Ascending aorta (tissue), 2 donors: ENCODE results near the gene DNAJC18. TPM values are rescaled to one million over a fixed set of nuclear protein-coding genes. Genes with fewer than 3 reads are reported as not detected.

Experiments
- DNase-seq, 2 donors: peaks; one replicate each; pipeline ENCODE4 v3.0.0-alpha.2; 2019; ENCODE audit warnings: low spot score in 2 of 2
- H3K27ac ChIP-seq, 2 donors: fragments of 200-600 bp; sonication (generic); one replicate each; pipeline ENCODE4 v1.5.1; 2016 to 2017; ENCODE audit warnings: mild to moderate bottlenecking in 1 of 2
- H3K27me3 ChIP-seq: fragments of 200-600 bp; sonication (generic); one replicate; pipeline ENCODE4 v1.5.1; 2017
- H3K36me3 ChIP-seq, 2 donors: fragments of 200-600 bp; sonication (generic); one replicate each; pipeline ENCODE4 v1.5.1; 2016
- H3K4me1 ChIP-seq, 2 donors: fragments of 200-600 bp; sonication (generic); one replicate each; pipeline ENCODE4 v1.5.1; 2016 to 2017; ENCODE audit warnings: mild to moderate bottlenecking in 1 of 2
- H3K4me3 ChIP-seq, 2 donors: fragments of 200-600 bp; sonication (generic); one replicate each; pipeline ENCODE4 v1.5.1; 2016 to 2017; ENCODE audit warnings: mild to moderate bottlenecking in 1 of 2
- H3K9me3 ChIP-seq, 2 donors: fragments of 200-600 bp; sonication (generic); one replicate each; pipeline ENCODE4 v1.5.1; 2016
- intact Hi-C: fragments of 100-400 bp; cut with DNase I; formaldehyde crosslinking; loops from one replicate; pipeline ENCODE4 v1.15.1; 2023
- total RNA-seq: library from RNA; depleted of rRNA; stranded (reverse); fragments of >200 nt; gene quantifications from one replicate; pipeline ENCODE4 v1.1.0, GENCODE V29; 2016
- TF ChIP-seq, protein P1 (sequence below), 3 experiments: fragments of 200-600 bp in 2 of 3; fragments of 450-650 bp in 1 of 3; sonication (generic) in 2 of 3; IDR thresholded peaks; one replicate each; pipeline ENCODE4 v1.5.1; 2016 to 2019; ENCODE audit warnings: antibody characterized with exemption in 3 of 3, mild to moderate bottlenecking in 1 of 3, moderate library complexity in 1 of 3

DNAJC18 gene
- total RNA-seq, 1 donor from 2014 or later: 8.4 TPM

- peaks cover 0 to 8% of the 10 kb centered on the region in 2 donors for H3K36me3 ChIP-seq
- TF ChIP-seq, protein P1, sequence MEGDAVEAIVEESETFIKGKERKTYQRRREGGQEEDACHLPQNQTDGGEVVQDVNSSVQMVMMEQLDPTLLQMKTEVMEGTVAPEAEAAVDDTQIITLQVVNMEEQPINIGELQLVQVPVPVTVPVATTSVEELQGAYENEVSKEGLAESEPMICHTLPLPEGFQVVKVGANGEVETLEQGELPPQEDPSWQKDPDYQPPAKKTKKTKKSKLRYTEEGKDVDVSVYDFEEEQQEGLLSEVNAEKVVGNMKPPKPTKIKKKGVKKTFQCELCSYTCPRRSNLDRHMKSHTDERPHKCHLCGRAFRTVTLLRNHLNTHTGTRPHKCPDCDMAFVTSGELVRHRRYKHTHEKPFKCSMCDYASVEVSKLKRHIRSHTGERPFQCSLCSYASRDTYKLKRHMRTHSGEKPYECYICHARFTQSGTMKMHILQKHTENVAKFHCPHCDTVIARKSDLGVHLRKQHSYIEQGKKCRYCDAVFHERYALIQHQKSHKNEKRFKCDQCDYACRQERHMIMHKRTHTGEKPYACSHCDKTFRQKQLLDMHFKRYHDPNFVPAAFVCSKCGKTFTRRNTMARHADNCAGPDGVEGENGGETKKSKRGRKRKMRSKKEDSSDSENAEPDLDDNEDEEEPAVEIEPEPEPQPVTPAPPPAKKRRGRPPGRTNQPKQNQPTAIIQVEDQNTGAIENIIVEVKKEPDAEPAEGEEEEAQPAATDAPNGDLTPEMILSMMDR (IDR thresholded peaks at IDR 0.05): no peak
- intact Hi-C loops: no loop called here
- peaks cover 0 to 18% of the 10 kb centered on the region in 2 donors for H3K4me1 ChIP-seq
- H3K27me3 ChIP-seq: no peaks in the 10 kb centered on the region
- peak in 1 of 2 donors; percentile 3 for DNase-seq
- H3K9me3 ChIP-seq: no peaks in the 10 kb centered on the region
- no peak overlapping the region for H3K4me3 ChIP-seq
- no peak overlapping the region for H3K27ac ChIP-seq
These were observed 31.1 kb downstream of the DNAJC18 start for GRCh38 chr5:139408191-139408590.

- Histone ChIP-seq H3K36me3 (peaks cover 0 to 2% of the 10 kb centered on the region in 2 donors), H3K27me3 (no peaks in the 10 kb centered on the region), H3K4me3 (no peak overlapping the region), H3K27ac (no peak overlapping the region), H3K9me3 (no peaks in the 10 kb centered on the region), H3K4me1 (peaks cover 0 to 21% of the 10 kb centered on the region in 2 donors)
- TF ChIP-seq, protein P1 (IDR thresholded peaks at IDR 0.05): no peak
- peak in 1 of 2 donors; percentile 38 for DNase-seq
- intact Hi-C loops: no loop called here
These were observed 31.8 kb downstream of the DNAJC18 start for GRCh38 chr5:139407517-139407916.

- peaks cover 0 to 21% of the 10 kb centered on the region in 2 donors for H3K4me1 ChIP-seq
- TF ChIP-seq, protein P1 (IDR thresholded peaks at IDR 0.05): no peak
- H3K9me3 ChIP-seq: no peaks in the 10 kb centered on the region
- no peaks in the 10 kb centered on the region for H3K36me3 ChIP-seq
- intact Hi-C loops: no loop called here
- H3K27ac ChIP-seq: no peak overlapping the region
- no peak overlapping the region for H3K4me3 ChIP-seq
- DNase-seq: peak in 1 of 2 donors; percentile 31
- H3K27me3 ChIP-seq: no peaks in the 10 kb centered on the region
These were observed 32.4 kb downstream of the DNAJC18 start for GRCh38 chr5:139406963-139407362.

- TF ChIP-seq, protein P1 (IDR thresholded peaks at IDR 0.05): no peak
- H3K27me3 ChIP-seq: no peaks in the 10 kb centered on the region
- peak overlapping the region; percentile 88 to 90 for H3K27ac ChIP-seq
- DNase-seq: no peak
- no peaks in the 10 kb centered on the region for H3K36me3 ChIP-seq
- H3K4me3 ChIP-seq: peak overlapping the region; percentile 61 to 62
- intact Hi-C loops: loop anchor here (1.0 to 5.0 kb wide), 5 partner anchors 34 to 862 kb away; partner anchors contain the start of genes DNAJC18, ETF1, MATR3 and PAIP2
- no peaks in the 10 kb centered on the region for H3K9me3 ChIP-seq
- peaks cover 0 to 10% of the 10 kb centered on the region in 2 donors for H3K4me1 ChIP-seq
These were observed 34.9 kb downstream of the DNAJC18 start for GRCh38 chr5:139404484-139404840.

GRCh38 chr5:139403787-139404483 is 35.4 kb downstream of the DNAJC18 start, which contains the start of gene SPATA24:
TSS of gene SPATA24 (minus strand) at chr5:139404089. CDS start at chr5:139404060, 29 bp downstream.
- Histone ChIP-seq H3K27me3 (no peaks in the 10 kb centered on the region), H3K9me3 (no peaks in the 10 kb centered on the region), H3K36me3 (no peaks in the 10 kb centered on the region), H3K4me3 (peak within 1 kb of the TSS; percentile 61 to 62), H3K4me1 (peaks cover 0 to 10% of the 10 kb centered on the region in 2 donors), H3K27ac (peak within 1 kb of the TSS; percentile 88 to 90)
- DNase-seq: peak; percentile 94 to 99
- intact Hi-C loops: loop anchor here (1.0 to 5.0 kb wide), 5 partner anchors 35 to 862 kb away; partner anchors contain the start of genes DNAJC18, ETF1, MATR3 and PAIP2
- TF ChIP-seq, protein P1 (IDR thresholded peaks at IDR 0.05): no peak
